Esophagus muscularis mucosa (tissue), 4 donors: ENCODE results near the gene CDH10. TPM values are rescaled to one million over a fixed set of nuclear protein-coding genes. Genes with fewer than 3 reads are reported as not detected.

Source experiments
- DNase-seq: peaks from one replicate; pipeline ENCODE4 v3.0.0-alpha.2; 2017; ENCODE audit errors: extremely low spot score
- H3K27ac ChIP-seq, 4 donors: fragments of 200-600 bp; sonication (generic); replicated peaks in 1 of 4; 1 replicate in 3 of 4; 2 replicates in 1 of 4; pipeline ENCODE4 v1.5.1; 2016 to 2019; ENCODE audit warnings: mild to moderate bottlenecking in 1 of 4
- H3K27me3 ChIP-seq, 4 donors: fragments of 200-600 bp; sonication (generic); one replicate each; pipeline versions ENCODE4 v1.5.1 to v1.6.0; 2016 to 2019
- H3K36me3 ChIP-seq, 4 donors: fragments of 200-600 bp; sonication (generic); one replicate each; pipeline ENCODE4 v1.5.1; 2016 to 2019
- H3K4me1 ChIP-seq, 4 donors: fragments of 200-600 bp; sonication (generic); one replicate each; pipeline ENCODE4 v1.5.1; 2016 to 2019
- H3K4me3 ChIP-seq, 4 donors: fragments of 200-600 bp; sonication (generic); 1 replicate in 2 of 4; 2 replicates in 2 of 4; pipeline ENCODE4 v1.5.1; 2016 to 2019; ENCODE audit warnings: mild to moderate bottlenecking in 4 of 4, moderate library complexity in 1 of 4
- H3K9me3 ChIP-seq, 4 donors: fragments of 200-600 bp; sonication (generic); 1 replicate in 3 of 4; 2 replicates in 1 of 4; pipeline ENCODE4 v1.5.1; 2016 to 2019
- EP300 ChIP-seq: sonication (generic); formaldehyde crosslinking; IDR thresholded peaks from one replicate; pipeline ENCODE4 v1.6.1; 2017; ENCODE audit warnings: antibody characterized with exemption
- POLR2A ChIP-seq: fragments of 450-650 bp; IDR thresholded peaks from one replicate; pipeline ENCODE4 v1.6.1; 2017; ENCODE audit warnings: antibody characterized with exemption, moderate library complexity, mild to moderate bottlenecking, low read depth
- POLR2AphosphoS5 ChIP-seq, 2 donors: sonication (generic); formaldehyde crosslinking; IDR thresholded peaks; one replicate each; pipeline ENCODE4 v1.6.1; 2017; ENCODE audit warnings: antibody characterized with exemption in 2 of 2
- WGBS: methylation state at CpG from one replicate; pipeline ENCODE4 v1.1.5; 2018; 5-methylcytosine and 5-hydroxymethylcytosine counted together
- intact Hi-C: fragments of 100-400 bp; cut with DNase I; formaldehyde crosslinking; loops from one replicate; pipeline ENCODE4 v1.15.1; 2023
- total RNA-seq, 4 donors: library from RNA; depleted of rRNA; stranded (reverse); fragments of >200 nt; gene quantifications; one replicate each; pipeline versions ENCODE4 v1.1.0 to v1.2.1, GENCODE V29; 2016
- TF ChIP-seq, protein P1 (sequence below), 3 experiments: fragments of 200-600 bp in 2 of 3; fragments of 450-650 bp in 1 of 3; sonication (generic) in 2 of 3; IDR thresholded peaks; one replicate each; pipeline ENCODE4 v1.5.1; 2017 to 2019; ENCODE audit warnings: antibody characterized with exemption in 3 of 3, mild to moderate bottlenecking in 2 of 3, moderate library complexity in 1 of 3

The CDH10 gene
- total RNA-seq, 4 donors from 2014 or later, result 0.23 TPM; not detected in 3

GRCh38 chr5:24535646-24536045 lies 109.1 kb downstream of the CDH10 start:
- DNase-seq, result no peak
- no peak overlapping the region for H3K4me3 ChIP-seq
- WGBS, result 92% methylated on average over 2 of the region's 2 CpGs
- H3K9me3 ChIP-seq, result no peaks in the 10 kb centered on the region
- intact Hi-C loops, result no loop called here
- no peaks in the 10 kb centered on the region for H3K27me3 ChIP-seq
- H3K27ac ChIP-seq, result no peak overlapping the region
- no peak for TF ChIP-seq POLR2A
- TF ChIP-seq POLR2AphosphoS5 (IDR thresholded peaks at IDR 0.05), result no peak
- TF ChIP-seq EP300, result no peak
- TF ChIP-seq, protein P1, sequence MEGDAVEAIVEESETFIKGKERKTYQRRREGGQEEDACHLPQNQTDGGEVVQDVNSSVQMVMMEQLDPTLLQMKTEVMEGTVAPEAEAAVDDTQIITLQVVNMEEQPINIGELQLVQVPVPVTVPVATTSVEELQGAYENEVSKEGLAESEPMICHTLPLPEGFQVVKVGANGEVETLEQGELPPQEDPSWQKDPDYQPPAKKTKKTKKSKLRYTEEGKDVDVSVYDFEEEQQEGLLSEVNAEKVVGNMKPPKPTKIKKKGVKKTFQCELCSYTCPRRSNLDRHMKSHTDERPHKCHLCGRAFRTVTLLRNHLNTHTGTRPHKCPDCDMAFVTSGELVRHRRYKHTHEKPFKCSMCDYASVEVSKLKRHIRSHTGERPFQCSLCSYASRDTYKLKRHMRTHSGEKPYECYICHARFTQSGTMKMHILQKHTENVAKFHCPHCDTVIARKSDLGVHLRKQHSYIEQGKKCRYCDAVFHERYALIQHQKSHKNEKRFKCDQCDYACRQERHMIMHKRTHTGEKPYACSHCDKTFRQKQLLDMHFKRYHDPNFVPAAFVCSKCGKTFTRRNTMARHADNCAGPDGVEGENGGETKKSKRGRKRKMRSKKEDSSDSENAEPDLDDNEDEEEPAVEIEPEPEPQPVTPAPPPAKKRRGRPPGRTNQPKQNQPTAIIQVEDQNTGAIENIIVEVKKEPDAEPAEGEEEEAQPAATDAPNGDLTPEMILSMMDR (IDR thresholded peaks at IDR 0.05), result no peak
- no peaks in the 10 kb centered on the region for H3K4me1 ChIP-seq
- H3K36me3 ChIP-seq, result no peaks in the 10 kb centered on the region

- Histone ChIP-seq H3K36me3 (no peaks in the 10 kb centered on the region), H3K9me3 (no peaks in the 10 kb centered on the region), H3K4me1 (no peaks in the 10 kb centered on the region), H3K27me3 (no peaks in the 10 kb centered on the region), H3K27ac (no peak overlapping the region), H3K4me3 (no peak overlapping the region)
- intact Hi-C loops, result no loop called here
- TF ChIP-seq POLR2AphosphoS5 (IDR thresholded peaks at IDR 0.05), result no peak
- TF ChIP-seq, protein P1 (IDR thresholded peaks at IDR 0.05), result no peak
- TF ChIP-seq POLR2A, result no peak
- TF ChIP-seq EP300, result no peak
- DNase-seq, result no peak
- 93% methylated on average over 1 of the region's 1 CpG for WGBS
These were observed 113.9 kb downstream of the CDH10 start for GRCh38 chr5:24530906-24531305.

DNA sequence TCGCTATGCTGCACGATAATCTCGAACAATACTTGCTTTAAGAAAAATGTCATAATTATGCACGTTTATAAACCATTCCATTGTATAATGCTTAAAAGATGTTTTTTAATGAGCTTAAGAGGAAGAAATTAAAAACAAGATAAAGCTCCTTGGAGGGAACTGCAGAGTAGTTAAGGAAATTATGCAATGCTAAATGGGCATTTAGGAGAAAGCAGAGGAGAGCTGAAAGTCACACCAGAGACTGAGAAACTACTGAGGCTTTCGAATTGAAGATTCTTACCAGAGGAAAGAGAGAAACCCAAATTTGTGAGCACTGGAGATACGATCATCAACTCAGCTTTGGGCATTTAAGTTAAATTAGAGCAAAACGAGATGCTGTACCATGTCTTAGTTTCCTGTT lies 119.4 kb downstream of the CDH10 start:
- Histone ChIP-seq H3K27ac (no peak overlapping the region), H3K9me3 (no peaks in the 10 kb centered on the region), H3K27me3 (no peaks in the 10 kb centered on the region), H3K4me1 (no peaks in the 10 kb centered on the region), H3K36me3 (no peaks in the 10 kb centered on the region), H3K4me3 (no peak overlapping the region)
- DNase-seq, result no peak
- TF ChIP-seq, protein P1 (IDR thresholded peaks at IDR 0.05), result no peak
- TF ChIP-seq POLR2AphosphoS5 (IDR thresholded peaks at IDR 0.05) (no peak), EP300 (no peak), POLR2A (no peak)
- WGBS, result 69% methylated on average over 7 of the region's 7 CpGs
- intact Hi-C loops, result no loop called here

- H3K27ac ChIP-seq, result no peak overlapping the region
- H3K4me3 ChIP-seq, result no peak overlapping the region
- H3K4me1 ChIP-seq, result no peaks in the 10 kb centered on the region
- TF ChIP-seq EP300, result no peak
- no peak for TF ChIP-seq POLR2AphosphoS5 (IDR thresholded peaks at IDR 0.05)
- TF ChIP-seq, protein P1 (IDR thresholded peaks at IDR 0.05), result no peak
- no peak for TF ChIP-seq POLR2A
- H3K27me3 ChIP-seq, result no peaks in the 10 kb centered on the region
- intact Hi-C loops, result no loop called here
- no peaks in the 10 kb centered on the region for H3K36me3 ChIP-seq
- no peak for DNase-seq
- no peaks in the 10 kb centered on the region for H3K9me3 ChIP-seq
These were observed 132.4 kb downstream of the CDH10 start for GRCh38 chr5:24512423-24512822.

DNA sequence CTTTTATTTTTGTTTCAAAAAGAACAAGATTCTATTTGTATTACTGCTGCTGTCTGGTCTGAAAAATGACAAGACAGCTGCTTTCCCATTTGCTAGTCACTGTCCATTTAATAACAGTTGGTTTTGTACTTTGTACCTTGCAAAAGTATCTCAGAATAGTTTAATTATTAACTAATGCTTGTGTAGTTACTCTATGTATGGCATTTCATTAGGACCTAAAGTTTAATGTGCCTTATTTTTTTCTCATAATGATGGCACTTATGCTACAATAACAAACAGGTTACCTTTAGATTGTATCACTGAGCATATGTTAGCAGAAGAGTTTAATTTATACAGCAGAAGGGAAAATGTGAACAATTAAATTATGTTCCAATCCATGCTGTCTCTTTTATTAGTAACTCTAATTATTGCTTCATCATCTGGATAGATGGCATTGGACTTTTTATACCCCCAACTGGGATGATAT lies 134.2 kb downstream of the CDH10 start:
- H3K27ac ChIP-seq, result no peak overlapping the region
- no peak for TF ChIP-seq EP300
- no peak for TF ChIP-seq POLR2A
- no peak for TF ChIP-seq POLR2AphosphoS5 (IDR thresholded peaks at IDR 0.05)
- TF ChIP-seq, protein P1 (IDR thresholded peaks at IDR 0.05), result no peak
- DNase-seq, result no peak

More for the DNA sequence above, 134.2 kb downstream of the CDH10 start:
- Histone ChIP-seq H3K4me3 (no peak overlapping the region), H3K36me3 (no peaks in the 10 kb centered on the region), H3K9me3 (no peaks in the 10 kb centered on the region), H3K4me1 (no peaks in the 10 kb centered on the region), H3K27me3 (no peaks in the 10 kb centered on the region)
- intact Hi-C loops, result no loop called here
